ENCODE results near the gene ZBED2.
"Not testable (repeated sequence)": the region's sequence is repeated elsewhere in the genome, so short reads cannot be mapped to it uniquely, and the experiment has no call there.

The ZBED2 gene, protein sequence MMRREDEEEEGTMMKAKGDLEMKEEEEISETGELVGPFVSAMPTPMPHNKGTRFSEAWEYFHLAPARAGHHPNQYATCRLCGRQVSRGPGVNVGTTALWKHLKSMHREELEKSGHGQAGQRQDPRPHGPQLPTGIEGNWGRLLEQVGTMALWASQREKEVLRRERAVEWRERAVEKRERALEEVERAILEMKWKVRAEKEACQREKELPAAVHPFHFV

DNA sequence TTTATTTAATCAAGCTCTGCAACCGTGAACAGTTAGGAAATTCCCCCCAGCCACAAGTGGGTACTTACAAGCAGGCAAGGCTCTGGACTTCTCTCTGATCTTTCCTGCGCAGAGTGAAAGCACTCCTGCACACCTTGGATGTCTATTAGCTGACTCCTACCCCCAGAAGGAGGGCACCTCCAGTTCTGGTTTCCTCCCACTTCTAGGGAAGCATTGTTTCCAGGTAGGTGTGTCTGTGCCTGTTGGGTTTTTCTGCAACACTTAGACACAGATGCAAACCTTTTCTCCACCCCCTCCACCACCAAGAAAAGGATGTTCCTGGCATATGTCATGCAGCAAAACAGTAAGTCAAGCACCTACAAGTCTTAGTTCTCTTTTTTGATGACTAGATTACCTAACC, at the start of gene ZBED2:
Gene ZBED2, minus strand, starts transcription at position 115 of the 400 bp plus-strand sequence. CDS start 1,145 bp downstream, outside the sequence.
- peak in 1 of 2 experiments; percentile 65 for DNase-seq

DNA sequence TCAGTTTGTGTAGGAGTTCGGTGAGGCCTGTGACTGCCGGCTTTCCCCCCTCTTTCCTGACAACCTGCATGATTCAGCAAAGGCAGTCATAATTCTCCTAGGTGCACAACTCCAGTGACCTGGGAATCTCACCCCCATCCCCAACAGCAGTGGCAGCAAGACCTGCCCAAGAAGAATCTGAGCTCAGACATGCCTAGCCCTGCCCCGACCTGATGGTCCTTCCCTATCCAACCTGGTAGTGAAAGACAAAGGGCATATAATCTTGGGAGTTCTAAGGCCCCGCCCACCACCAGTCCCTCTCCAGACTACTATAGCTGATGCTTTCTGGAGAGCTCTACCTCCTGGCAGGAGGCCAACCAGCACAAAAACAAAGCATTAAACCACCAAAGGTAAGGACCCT, 44.2 kb upstream of the ZBED2 start:
- no peak for DNase-seq

DNA sequence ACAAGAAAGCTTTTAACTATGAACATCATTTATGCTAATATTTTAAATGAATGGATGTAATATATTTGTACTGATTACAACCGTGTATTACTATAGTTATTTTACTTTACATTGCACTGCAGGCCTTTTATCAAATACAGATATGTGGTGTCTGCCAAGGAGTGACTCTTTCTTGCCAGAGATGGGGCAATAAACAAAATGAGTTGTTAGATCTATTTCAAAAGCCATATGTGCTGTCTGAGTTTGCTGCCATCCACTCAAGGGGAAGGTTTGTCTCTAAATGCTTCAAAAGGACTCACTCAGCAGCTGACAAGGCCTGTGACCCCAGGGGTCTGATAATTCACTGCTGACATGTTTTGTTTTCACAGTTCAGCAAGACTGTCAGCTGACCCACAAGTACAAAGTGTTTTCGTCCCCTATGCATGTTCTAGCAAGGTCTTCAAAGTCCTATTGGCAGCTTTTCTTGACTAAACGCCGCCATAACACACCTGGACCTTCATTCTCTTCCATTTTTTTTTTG, 41.3 kb upstream of the ZBED2 start:
- DNase-seq, result no peak

DNA sequence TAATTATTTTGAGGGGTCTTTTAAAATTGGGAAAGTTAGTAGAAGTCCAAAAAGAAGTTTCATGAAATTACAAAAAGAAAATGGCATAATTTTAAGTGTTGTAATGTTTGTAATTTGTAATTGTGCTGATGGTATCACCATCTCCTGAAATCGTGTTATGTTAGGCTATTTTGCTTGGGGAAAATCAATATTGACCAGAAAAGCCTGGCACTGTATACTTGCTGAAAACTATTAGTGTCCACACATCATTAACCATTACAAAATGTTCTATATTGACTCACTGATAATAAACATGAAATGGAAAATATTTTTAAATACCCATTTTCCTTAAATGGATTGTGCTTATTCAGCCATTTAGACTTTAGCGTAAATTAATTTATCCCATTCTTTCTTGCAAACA, 40.3 kb upstream of the ZBED2 start:
- DNase-seq, result no peak

DNA sequence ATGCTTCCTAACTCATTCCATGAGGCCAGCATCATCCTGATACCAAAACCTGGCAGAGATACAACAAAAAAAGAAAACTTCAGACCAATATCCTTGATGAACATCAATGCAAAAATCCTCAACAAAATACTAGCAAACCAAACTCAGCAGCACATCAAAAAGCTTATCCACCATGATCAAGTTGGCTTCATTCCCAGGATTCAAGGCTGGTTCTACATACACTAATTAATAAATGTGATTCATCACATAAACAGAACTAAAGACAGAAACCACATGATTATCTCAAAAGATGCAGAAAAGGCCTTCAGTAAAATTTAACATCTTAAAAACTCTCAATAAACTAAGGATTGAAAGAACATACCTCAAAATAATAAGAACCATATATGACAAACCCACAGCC, 35.5 kb upstream of the ZBED2 start:
- DNase-seq, result not testable (repeated sequence)

DNA sequence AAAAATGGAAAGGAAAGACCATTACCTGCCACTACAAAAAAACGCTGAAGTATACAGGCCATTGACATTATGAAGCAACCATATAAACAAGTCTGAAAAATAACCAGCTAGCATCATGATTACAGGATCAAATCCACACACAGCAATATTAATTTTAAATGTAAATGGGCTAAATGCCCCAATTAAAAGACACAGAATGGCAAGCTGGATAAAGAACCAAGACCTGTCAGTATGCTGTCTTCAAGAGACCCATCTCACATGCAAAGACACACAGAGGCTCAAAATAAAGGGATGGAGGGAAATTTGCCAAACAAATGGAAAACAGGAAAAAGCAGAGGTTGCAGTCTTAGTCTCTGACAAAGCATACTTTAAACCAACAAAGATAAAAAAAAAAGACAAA, 33.9 kb upstream of the ZBED2 start:
- not testable (repeated sequence) for DNase-seq

DNA sequence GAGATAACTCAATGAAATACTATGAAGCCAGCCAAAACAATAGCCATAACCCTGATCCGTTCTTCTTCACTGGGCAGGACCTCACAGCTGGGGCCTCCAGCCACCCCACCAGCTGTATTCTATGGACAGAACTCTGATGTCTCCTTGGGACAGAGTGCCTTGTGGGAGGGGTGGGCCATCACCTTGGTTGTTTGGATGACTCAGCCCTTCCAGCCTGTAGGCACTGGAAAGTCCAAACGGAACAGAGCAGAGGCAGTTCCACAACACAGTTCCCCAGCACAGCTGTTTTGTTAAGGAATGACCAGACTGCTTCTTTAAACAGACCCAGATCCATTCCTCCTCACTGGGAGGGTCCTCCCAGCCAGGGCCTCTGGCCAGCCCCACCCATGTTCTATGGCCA, 31.9 kb upstream of the ZBED2 start:
- no peak for DNase-seq

DNA sequence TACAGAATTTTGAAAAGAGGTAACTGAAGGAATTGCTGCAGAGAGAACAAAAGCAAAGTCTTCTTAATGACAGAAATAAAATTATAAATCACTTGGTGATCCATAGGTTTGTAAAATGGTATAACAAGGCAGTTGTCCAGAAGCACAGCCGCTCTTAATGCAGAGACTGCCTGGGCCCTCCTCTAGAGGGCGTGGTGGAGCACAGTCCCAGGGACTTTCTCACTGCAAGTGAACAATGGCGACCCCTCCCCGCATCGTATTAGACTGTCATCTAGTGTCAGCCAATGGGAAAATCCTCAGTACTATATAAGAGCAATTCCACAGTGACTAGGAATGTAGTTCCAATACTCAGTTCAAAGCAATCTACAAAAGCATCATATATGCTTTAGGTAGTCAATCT, 26.4 kb upstream of the ZBED2 start:
- peak; percentile 63 to 69 for DNase-seq

DNA sequence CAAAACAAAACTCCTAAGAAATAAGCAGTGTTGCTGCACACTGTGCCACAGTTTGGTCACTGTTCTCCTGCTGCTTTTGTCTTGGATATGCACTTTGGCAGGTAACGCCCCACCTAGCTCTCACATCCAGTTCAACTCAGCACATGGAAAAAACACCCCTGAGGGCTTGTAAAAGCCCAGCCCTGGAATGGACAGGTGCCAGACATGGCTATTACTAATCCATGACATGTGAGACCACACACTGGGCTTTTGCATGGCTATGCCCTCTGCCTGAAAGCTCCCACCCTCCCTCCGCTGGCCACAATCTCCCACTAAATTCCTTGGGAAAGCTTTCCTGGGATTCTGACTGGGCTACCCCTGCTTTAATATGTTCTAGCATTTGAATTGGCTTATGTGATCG, 24.7 kb upstream of the ZBED2 start:
- DNase-seq, result no peak

DNA sequence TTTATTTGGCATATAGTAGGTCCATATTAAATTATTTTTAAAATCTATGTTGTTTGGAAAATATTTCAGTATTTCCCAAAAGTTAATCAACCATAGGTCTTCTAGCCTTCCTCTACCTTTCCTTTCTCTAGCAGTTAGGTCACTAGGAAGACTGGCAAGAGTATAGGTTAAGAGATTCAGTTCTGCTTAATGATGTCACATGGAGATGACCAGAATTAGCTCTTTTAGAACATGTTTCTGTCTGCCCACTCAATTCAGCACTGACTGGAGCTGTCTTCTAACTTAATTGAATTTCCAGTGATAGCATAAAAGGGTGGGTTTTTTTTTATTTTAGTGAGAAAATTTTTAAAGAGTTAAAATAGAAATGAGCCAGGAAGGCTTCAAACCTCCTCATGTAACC, 23.8 kb upstream of the ZBED2 start:
- DNase-seq, result no peak

DNA sequence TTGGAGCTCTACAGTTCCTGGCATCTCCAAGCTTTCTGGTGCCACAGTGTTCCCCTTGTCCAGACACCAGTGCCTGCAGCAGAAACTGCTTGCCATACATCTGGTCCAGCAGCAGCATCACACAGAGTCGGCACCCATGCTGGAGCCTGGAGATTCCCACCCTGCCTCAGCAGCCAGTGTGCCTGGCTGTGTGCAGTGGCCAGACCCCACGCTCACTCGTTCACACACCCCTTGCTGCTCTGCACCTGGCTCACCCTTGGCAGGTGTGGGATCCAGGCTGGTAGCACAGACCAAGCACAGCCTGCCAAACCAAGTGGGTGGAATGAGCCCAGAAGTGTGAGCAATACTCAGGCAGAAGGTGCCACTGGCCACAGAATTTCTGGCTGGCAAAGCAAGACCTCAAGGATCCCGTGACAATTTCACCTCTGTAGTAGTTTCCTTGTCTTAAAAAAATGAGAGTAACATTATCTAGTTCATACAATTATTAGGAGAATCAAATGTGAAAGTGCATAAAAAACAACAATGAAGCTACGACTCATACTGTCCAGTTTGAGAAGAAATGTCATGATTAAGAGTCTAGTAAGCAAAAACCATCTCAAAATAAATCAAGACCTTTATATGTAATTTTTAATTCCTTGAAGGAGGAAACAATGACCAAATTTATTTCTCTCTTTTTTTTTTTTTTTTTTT, 22.9 kb upstream of the ZBED2 start:
- peak in 1 of 2 experiments; percentile 30 for DNase-seq

DNA sequence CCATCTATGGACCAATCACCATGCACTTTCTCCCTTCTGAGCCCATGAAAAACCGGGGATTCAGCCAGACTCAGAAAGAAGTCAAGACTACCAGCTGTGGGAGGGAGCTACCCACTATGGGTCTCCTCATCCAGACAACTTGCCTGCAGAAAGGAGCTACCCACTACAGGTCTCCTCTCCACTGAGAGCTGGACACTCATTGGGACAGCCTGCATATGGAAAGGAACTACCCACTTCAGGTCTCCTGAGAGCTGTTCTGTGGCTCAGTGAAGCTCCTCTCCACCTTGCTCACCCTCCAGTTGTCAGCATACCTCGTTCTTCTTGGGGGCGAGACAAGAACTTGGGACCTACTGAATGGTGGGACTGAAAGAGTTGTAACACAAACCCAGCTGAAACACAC, 22.3 kb upstream of the ZBED2 start:
- peak in 1 of 2 experiments; percentile 23 for DNase-seq

DNA sequence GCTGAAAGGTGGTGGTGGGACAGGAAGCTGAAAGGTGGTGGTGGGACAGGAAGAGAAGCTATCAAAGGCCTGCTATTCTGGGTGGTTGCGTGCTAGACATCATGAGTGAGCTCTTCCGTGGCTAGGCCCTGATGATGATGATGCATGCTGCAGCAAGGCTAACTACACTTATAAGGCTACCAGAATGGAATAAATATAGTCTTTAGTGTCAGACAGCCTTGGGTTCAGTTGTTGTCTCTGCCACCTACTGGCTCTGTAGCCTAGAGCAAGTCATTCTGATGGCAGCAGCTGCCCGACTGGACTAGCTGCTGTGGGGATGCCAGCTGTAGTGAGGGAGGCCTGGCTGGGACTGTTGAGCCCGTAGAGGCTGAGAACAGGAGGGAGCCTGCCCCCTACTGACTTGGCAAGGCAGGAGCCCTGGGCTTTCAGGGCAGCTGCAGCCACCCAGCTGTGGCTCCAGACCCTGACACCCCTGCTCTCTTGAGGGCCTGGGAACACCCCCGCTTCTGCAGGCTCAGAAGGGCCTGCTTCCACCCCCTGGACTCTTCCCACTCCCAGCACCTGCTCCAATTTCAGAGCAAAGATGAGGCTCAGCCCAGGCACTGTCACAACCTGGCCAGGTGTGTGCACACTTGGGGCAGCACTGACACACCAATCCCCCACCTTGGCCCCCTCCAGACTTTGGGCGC, 21.4 kb upstream of the ZBED2 start:
- peak; percentile 75 to 81 for DNase-seq

DNA sequence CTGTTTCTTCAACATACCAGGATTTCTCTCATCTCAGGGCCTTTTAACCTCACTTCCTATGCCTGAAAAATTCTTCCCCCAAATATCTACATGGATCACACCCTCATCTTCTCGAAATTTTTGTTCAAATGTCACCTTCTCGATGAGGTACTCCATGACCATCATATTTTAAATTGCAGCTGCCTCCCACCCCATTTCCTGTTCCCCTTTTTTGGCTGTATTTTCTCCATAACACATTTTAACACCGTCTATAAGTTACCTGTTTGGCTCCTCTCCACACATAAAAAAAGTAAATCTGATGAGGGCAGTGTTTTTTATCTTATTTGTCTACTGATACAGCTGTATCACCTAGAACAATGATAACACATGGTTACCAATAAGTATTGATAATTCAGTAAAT, 20.7 kb upstream of the ZBED2 start:
- DNase-seq, result no peak

DNA sequence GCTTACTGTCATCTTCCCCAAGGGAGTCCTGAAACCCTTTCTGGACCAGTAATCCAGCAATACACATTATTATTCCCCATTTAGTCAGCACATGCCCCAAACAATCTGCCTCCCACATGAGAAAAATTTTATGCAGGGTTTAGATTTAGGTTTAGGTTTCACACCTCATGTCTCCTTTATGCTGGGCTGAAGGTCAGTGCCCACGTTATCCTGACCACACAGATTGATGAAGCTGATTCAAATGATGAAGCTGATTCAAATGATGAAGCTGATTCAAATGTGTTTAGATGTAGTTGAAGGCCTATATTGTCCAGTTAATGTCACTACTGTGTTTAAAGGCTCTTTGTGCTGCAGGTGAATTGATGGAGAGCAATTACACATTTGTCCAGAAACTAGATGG, 18.1 kb upstream of the ZBED2 start:
- peak in 1 of 2 experiments; percentile 40 for DNase-seq

DNA sequence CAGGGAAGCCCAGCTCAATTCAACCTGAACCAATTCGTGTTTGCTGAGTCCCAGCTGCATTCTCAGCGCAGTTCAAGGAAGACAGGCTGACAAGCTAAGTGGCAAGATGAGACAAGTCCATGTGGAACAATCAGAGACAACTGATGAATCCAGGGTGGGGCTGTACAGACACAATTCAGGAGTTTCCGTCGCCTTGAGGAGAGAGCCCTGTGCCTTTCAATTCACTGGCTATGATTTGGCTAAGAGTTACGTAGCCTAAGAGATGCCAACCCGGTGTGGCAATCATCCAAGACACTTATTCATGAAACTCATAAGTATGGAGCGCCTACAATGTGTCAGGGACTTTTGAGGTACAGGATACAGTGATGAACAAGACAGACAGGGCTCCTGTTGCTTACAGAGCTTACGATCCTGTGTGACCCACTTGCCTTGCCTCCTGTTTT, 15.5 kb upstream of the ZBED2 start:
- peak in 1 of 2 experiments; percentile 56 for DNase-seq

DNA sequence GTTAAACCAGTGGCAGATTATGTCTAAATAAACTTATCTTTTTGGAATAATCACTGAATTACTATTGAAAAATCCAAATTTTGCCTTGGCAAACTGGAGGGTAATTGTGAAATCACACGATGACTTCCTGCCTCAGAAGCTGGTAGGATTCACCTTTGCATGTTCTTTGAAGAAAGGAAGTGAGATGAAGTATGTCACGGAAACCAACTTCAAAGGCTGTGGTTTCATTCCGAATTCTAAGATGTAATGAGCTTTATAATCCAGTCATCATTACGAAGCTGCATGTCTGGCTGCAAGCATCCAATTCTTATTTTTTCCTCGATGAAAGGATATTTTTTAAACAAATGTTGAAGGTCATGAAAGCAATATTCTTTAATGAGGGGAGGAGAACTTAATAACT, 15.0 kb upstream of the ZBED2 start:
- no peak for DNase-seq

DNA sequence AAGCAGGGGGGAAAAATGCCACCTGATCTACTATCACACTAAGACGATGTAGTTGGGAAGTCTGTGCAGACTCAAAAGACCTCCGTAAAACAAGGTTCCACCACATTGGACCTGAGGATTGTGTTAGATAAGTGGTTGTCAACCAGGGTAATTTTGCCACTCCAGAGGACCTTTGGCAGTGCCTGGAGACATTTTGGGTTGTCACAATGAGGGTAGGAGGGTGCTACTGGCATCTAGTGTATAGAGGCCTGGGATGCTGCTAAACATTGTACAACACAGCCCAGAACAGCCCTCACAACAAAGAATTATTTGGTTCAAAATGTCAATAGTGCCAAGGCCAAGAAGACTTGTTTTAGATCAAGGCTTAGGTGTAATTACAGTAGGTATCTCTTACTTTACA, 14.6 kb upstream of the ZBED2 start:
- DNase-seq, result no peak

DNA sequence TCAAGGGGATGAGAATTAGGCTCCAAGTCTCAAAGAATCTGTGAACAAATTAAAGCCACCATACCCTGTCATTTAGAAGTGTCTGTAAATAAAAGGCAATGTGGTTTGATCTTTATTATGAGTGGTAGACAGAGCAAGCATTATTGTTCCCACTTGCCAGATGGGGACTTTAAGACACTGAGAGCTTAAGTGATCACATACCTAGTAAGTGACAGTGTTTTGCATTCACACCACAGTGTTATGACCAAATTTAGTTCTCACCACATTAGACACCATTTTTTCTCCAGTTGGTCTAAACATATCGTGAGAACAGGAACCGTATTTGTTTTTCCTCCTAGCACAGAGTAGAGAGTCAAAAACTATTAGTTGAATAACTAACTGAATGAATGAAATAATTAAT, 13.2 kb upstream of the ZBED2 start:
- DNase-seq, result no peak

DNA sequence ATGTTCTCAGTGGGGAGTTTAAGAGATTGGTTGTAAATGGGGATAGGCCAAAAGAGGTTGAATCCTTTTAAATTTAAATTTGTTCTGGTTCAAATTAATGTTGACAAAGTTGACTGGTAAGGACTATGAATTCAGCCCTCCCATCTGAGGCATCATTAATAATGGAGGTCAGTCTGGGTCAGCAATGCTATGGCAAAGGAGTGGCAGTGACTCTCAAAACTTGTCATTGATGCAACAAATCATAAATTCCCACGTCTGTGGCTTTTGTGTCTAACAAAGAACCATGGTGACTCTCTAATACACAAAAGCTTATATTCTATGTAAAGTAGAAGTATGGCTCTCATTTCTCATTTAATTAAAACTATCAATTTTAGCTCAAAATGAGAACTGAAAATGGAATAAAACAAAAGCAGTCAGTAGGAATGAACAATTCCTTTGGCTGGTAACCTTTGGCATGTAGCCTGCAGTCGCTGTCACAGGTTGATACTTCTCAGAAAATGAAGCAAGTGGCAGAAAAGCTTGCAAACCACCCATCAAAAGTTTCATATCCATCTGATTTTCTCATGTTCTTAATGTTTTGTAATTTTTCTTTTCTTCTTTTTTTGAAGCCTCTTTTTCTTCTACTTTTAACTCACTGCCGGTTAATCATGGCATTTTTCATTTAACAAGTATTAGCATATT, 12.2 kb upstream of the ZBED2 start:
- no peak for DNase-seq

DNA sequence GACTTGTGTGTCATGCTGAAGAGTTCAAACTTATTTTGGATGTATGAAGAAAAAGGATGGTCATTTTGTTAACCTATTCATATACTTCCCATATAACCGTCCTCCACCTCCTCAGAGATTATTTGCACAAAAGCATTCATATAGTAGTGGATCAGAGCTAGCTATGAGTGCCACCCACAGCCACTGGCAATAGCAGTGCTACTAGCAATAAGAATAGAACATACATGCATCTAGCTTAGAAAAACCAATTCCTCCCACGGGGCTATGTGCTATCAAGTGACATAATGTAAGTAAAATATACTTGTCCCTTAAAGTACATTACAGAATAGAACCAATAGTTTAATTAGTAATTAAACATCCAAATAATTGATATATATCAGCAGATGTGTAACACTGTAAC, 10.3 kb upstream of the ZBED2 start:
- DNase-seq, result no peak

DNA sequence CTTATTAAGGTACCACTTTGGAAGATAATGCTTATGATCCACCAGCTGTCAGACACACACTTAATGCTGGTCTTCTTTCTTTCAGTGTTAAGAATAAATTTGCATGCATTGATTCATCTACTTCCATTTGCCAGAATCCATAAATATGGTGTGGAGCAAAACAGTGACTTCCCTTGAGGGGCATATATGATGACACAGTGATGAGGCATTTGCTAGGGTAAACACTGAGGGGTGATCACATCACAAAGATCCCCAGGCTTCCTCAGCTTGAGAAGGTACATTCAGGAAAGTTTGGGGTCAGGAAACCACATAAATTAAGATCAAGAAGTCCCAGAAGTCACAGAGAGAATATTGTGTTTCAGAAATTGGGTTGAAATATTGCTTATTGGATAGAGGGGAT, 9.9 kb upstream of the ZBED2 start:
- DNase-seq, result no peak

DNA sequence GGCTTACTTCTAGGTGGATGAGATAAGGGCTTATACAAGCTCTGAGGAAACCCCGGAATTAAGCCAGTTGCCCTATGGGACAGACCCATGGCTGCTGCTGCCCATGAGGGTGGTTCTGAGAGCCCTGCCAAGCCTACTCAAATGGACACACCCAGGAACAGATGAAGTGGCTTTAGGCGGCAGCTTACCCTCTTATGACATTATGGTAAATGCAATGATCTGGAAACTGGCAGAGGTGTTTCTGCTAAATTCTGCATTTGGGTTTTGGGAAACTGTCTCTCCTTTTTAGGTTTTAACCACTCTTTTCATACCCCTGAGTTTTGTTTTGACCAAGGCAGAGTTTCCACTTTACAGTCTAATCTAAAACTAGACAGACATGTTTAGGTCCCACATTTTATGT, 9.0 kb upstream of the ZBED2 start:
- peak in 1 of 2 experiments; percentile 67 for DNase-seq
